HCT116 (cell line): Measurements from ENCODE around the gene TCOF1. TPM values are rescaled to one million over a fixed set of nuclear protein-coding genes. Genes with fewer than 3 reads are reported as not detected.

ENCODE experiments used
- ATAC-seq: fragments of 200-7000 bp; cut with Tn5 transposase; 2 replicates; pipeline ENCODE4 v1.9.1; 2020; ENCODE audit warnings: mild to moderate bottlenecking, moderate library complexity
- BruUV-seq: library from RNA; stranded (reverse); fragments of 400-500 nt; replicated peaks from 2 replicates; lab custom pipeline; 2021; lab: Mats Ljungman, UMichigan
- CTCF ChIA-PET: fragments of 300-600 bp; sonication (Branson Sonifier 250); formaldehyde crosslinking; loops from one replicate; lab custom pipeline; 2021; ENCODE audit warnings: antibody characterized with exemption; lab: Charles Lee
- POLR2A ChIA-PET: fragments of 300-600, 350-600 bp; sonication (Branson Sonifier 250); formaldehyde crosslinking; loops from one replicate; lab custom pipeline; 2021; ENCODE audit warnings: antibody characterized with exemption; lab: Charles Lee
- RAD21 ChIA-PET, 2 experiments: fragments of 300-600 bp; sonication (Branson Sonifier 250); formaldehyde crosslinking; loops; one replicate each; lab custom pipeline; 2023; ENCODE audit warnings: low total read pairs in 2 of 2; ENCODE audit not compliant: uncharacterized antibody in 2 of 2, unreplicated experiment in 2 of 2, low non-redundant PET in 1 of 2; lab: Charles Lee
- DNase-seq: peaks from one replicate; pipeline ENCODE4 v3.0.0-alpha.2; 2010; ENCODE audit warnings: low read depth, low spot score
- H2AFZ ChIP-seq: fragments of 200-600 bp; shearing (Covaris generic), sonication (generic); 2 replicates; pipeline ENCODE4 v1.6.1; 2017; ENCODE audit warnings: low read depth, mixed run types, mixed read lengths, antibody characterized with exemption, low read length; ENCODE audit not compliant: poor library complexity, severe bottlenecking
- H3K27ac ChIP-seq: 2 replicates; pipeline ENCODE4 v1.5.1; 2012; ENCODE audit warnings: low read depth, low read length
- H3K27me3 ChIP-seq: fragments of 200-600 bp; sonication (generic); 2 replicates; pipeline ENCODE4 v1.6.1; 2016; ENCODE audit warnings: mixed run types, low read length, mixed read lengths; ENCODE audit not compliant: insufficient read depth
- H3K36me3 ChIP-seq, 2 experiments: fragments of 200-500 bp in 1 of 2; fragments of 200-600 bp in 1 of 2; sonication (Bioruptor generic) in 1 of 2; sonication (generic) in 1 of 2; 2 replicates each; pipeline versions ENCODE4 v1.5.1 to v1.6.1; 2014 to 2016; ENCODE audit warnings: low read length in 2 of 2, inconsistent platforms in 1 of 2, mixed read lengths in 1 of 2, mixed run types in 1 of 2; ENCODE audit not compliant: insufficient read depth in 2 of 2, control insufficient read depth in 1 of 2
- H3K4me1 ChIP-seq, 2 experiments: fragments of 200-600 bp in 1 of 2; sonication (generic) in 1 of 2; 2 replicates each; pipeline versions ENCODE4 v1.5.1 to v1.6.1; 2012 to 2017; ENCODE audit warnings: low read length in 2 of 2, inconsistent platforms in 1 of 2, mild to moderate bottlenecking in 1 of 2, mixed read lengths in 1 of 2, mixed run types in 1 of 2, moderate library complexity in 1 of 2; ENCODE audit not compliant: insufficient read depth in 2 of 2, control insufficient read depth in 1 of 2
- H3K4me2 ChIP-seq: fragments of 200-600 bp; sonication (generic); 2 replicates; pipeline ENCODE4 v1.6.1; 2017; ENCODE audit warnings: mixed run types, low read length, mixed read lengths
- H3K4me3 ChIP-seq, 2 experiments: fragments of 200-600 bp in 1 of 2; sonication (generic) in 1 of 2; replicated peaks in 1 of 2; 2 replicates each; pipeline ENCODE4 v1.5.1; 2011 to 2016; ENCODE audit warnings: low read length in 2 of 2, control low read depth in 1 of 2, low read depth in 1 of 2, mild to moderate bottlenecking in 1 of 2, mixed read lengths in 1 of 2, mixed run types in 1 of 2
- H3K79me2 ChIP-seq: fragments of 200-600 bp; sonication (generic); 2 replicates; pipeline ENCODE4 v1.6.1; 2017; ENCODE audit warnings: mild to moderate bottlenecking, mixed run types, low read length, moderate library complexity, mixed read lengths; ENCODE audit not compliant: insufficient read depth
- H3K9ac ChIP-seq: fragments of 200-600 bp; sonication (generic); 2 replicates; pipeline ENCODE4 v1.6.1; 2016; ENCODE audit warnings: low read length, mixed read lengths
- H3K9me2 ChIP-seq: fragments of 200-600 bp; sonication (generic), shearing (Covaris generic); 2 replicates; pipeline ENCODE4 v1.6.1; 2017; ENCODE audit warnings: mixed run types, mild to moderate bottlenecking, moderate library complexity; ENCODE audit not compliant: insufficient read depth
- H3K9me3 ChIP-seq, 2 experiments: fragments of 200-500 bp in 1 of 2; fragments of 200-600 bp in 1 of 2; sonication (Bioruptor generic) in 1 of 2; sonication (generic) in 1 of 2; 2 replicates each; pipeline ENCODE4 v1.6.1; 2014 to 2017; ENCODE audit warnings: low read length in 2 of 2, mixed read lengths in 2 of 2, inconsistent platforms in 1 of 2, low read depth in 1 of 2, mild to moderate bottlenecking in 1 of 2, mixed run types in 1 of 2, moderate library complexity in 1 of 2; ENCODE audit not compliant: control insufficient read depth in 1 of 2, insufficient read depth in 1 of 2
- H4K20me1 ChIP-seq: fragments of 200-600 bp; sonication (generic), shearing (Covaris generic); 2 replicates; pipeline ENCODE4 v1.6.1; 2017; ENCODE audit warnings: mixed run types, mild to moderate bottlenecking, moderate library complexity; ENCODE audit not compliant: insufficient read depth
- ATF3 ChIP-seq: IDR thresholded peaks from 2 replicates; pipeline ENCODE4 v1.6.1; 2012
- CBX3 ChIP-seq: IDR thresholded peaks from 2 replicates; pipeline ENCODE4 v1.6.1; 2012; ENCODE audit warnings: low read depth
- ELF1 ChIP-seq: IDR thresholded peaks from 2 replicates; pipeline ENCODE4 v1.6.1; 2012; ENCODE audit warnings: low read depth, borderline replicate concordance
- EZH2phosphoT487 ChIP-seq: fragments of 200-600 bp; IDR thresholded peaks from 2 replicates; pipeline ENCODE4 v1.6.1; 2018; ENCODE audit warnings: antibody characterized with exemption, borderline replicate concordance
- FOSL1 ChIP-seq: IDR thresholded peaks from 2 replicates; pipeline ENCODE4 v1.6.1; 2012; ENCODE audit warnings: low read depth
- JUND ChIP-seq: IDR thresholded peaks from 2 replicates; pipeline ENCODE4 v1.6.1; 2012
- MAX ChIP-seq: IDR thresholded peaks from 2 replicates; pipeline ENCODE4 v1.6.1; 2012
- POLR2A ChIP-seq: IDR thresholded peaks from 2 replicates; pipeline ENCODE4 v1.7.0; 2011; ENCODE audit warnings: borderline replicate concordance; ENCODE audit not compliant: insufficient read depth, insufficient read length; ENCODE audit errors: extremely low read depth
- POLR2AphosphoS5 ChIP-seq: IDR thresholded peaks from 2 replicates; pipeline ENCODE4 v1.6.1; 2011; ENCODE audit warnings: mild to moderate bottlenecking, low read depth, low read length, moderate library complexity
- RAD21 ChIP-seq: IDR thresholded peaks from 2 replicates; pipeline ENCODE4 v1.6.1; 2012; ENCODE audit warnings: low read depth, mild to moderate bottlenecking
- SIN3A ChIP-seq: IDR thresholded peaks from 2 replicates; pipeline ENCODE4 v1.6.1; 2012; ENCODE audit warnings: low read depth
- SRF ChIP-seq: IDR thresholded peaks from 2 replicates; pipeline ENCODE4 v1.6.1; 2012; ENCODE audit warnings: low read depth
- TCF7L2 ChIP-seq: IDR thresholded peaks from 2 replicates; pipeline ENCODE4 v1.7.0; 2011; ENCODE audit warnings: borderline replicate concordance, inconsistent platforms; ENCODE audit not compliant: insufficient read depth, insufficient read length; ENCODE audit errors: extremely low read depth
- YY1 ChIP-seq: IDR thresholded peaks from 2 replicates; pipeline ENCODE4 v1.6.1; 2011; ENCODE audit warnings: low read length, low read depth, moderate library complexity, mild to moderate bottlenecking; ENCODE audit not compliant: insufficient replicate concordance; ENCODE audit errors: extremely low read depth
- ZFX ChIP-seq: fragments of 450-650 bp; IDR thresholded peaks from 2 replicates; pipeline ENCODE4 v1.6.1; 2017
- intact Hi-C: fragments of 100-400 bp; cut with micrococcal nuclease; formaldehyde crosslinking; loops from 2 replicates; pipeline ENCODE4 v1.10.0; 2022
- total RNA-seq: library from RNA; stranded (reverse); gene quantifications from one replicate; pipeline ENCODE4 v1.2.1, GENCODE V29; 2021; ENCODE audit not compliant: unreplicated experiment

TCOF1 gene
- total RNA-seq, 1 experiment from 2014 or later, result 94.7 TPM

- Histone ChIP-seq H3K9me3 (no peaks in the 10 kb centered on the region), H3K27ac (no peak overlapping the region), H3K4me2 (no peak overlapping the region), H3K36me3 (peaks cover 45 to 68% of the 10 kb centered on the region in 2 experiments), H3K27me3 (no peaks in the 10 kb centered on the region), H3K4me3 (no peak overlapping the region), H3K9me2 (no peaks in the 10 kb centered on the region), H4K20me1 (no peaks in the 10 kb centered on the region), H2AFZ (no peak overlapping the region), H3K4me1 (no peaks in the 10 kb centered on the region), H3K79me2 (no peaks in the 10 kb centered on the region; the same call in 1 of the 2 replicates), H3K9ac (no peak overlapping the region)
- ATAC-seq, result no peak
- CTCF ChIA-PET, result no interaction called here
- intact Hi-C loops, result no loop called here
- BruUV-seq, result no TSS peak
- POLR2A ChIA-PET, result no interaction called here
- RAD21 ChIA-PET, result no interaction called here
- TF ChIP-seq SIN3A, result no peak
- no peak for TF ChIP-seq YY1
- no peak for TF ChIP-seq SRF
- TF ChIP-seq POLR2A, result no peak
- TF ChIP-seq ATF3, result no peak
- TF ChIP-seq MAX, result no peak
- no peak for TF ChIP-seq JUND
- DNase-seq, result no peak
Measured at GRCh38 chr5:150392680-150393079, 35.2 kb downstream of the TCOF1 start.

- H3K4me3 ChIP-seq, result no peak overlapping the region
- ChIA-PET POLR2A (no interaction called here), CTCF (no interaction called here), RAD21 (no interaction called here)
- H3K9ac ChIP-seq, result no peak overlapping the region
- H3K9me2 ChIP-seq, result no peaks in the 10 kb centered on the region
- H4K20me1 ChIP-seq, result no peaks in the 10 kb centered on the region
- no peak overlapping the region for H3K4me2 ChIP-seq
- H3K9me3 ChIP-seq, result no peaks in the 10 kb centered on the region
- intact Hi-C loops, result no loop called here
- no peaks in the 10 kb centered on the region for H3K4me1 ChIP-seq
- BruUV-seq, result no TSS peak
- peaks cover 43 to 65% of the 10 kb centered on the region in 2 experiments for H3K36me3 ChIP-seq
- H2AFZ ChIP-seq, result no peak overlapping the region
- no peaks in the 10 kb centered on the region; the same call in 1 of the 2 replicates for H3K79me2 ChIP-seq
- no peaks in the 10 kb centered on the region for H3K27me3 ChIP-seq
- no peak overlapping the region for H3K27ac ChIP-seq
- DNase-seq (no peak), ATAC-seq (no peak)
- TF ChIP-seq FOSL1, result no peak
- no peak for TF ChIP-seq TCF7L2
- no peak for TF ChIP-seq ELF1
- TF ChIP-seq SIN3A, result no peak
- no peak for TF ChIP-seq ZFX
- no peak for TF ChIP-seq EZH2phosphoT487
- no peak for TF ChIP-seq YY1
- no peak for TF ChIP-seq POLR2AphosphoS5
- no peak for TF ChIP-seq ATF3
- no peak for TF ChIP-seq CBX3
- no peak for TF ChIP-seq RAD21
- no peak for TF ChIP-seq SRF
- TF ChIP-seq MAX, result no peak
Measured at GRCh38 chr5:150393096-150393645, 35.7 kb downstream of the TCOF1 start.
